ENCODE data around the gene WDR1. TPM values are rescaled to one million over a fixed set of nuclear protein-coding genes. Genes with fewer than 3 reads are reported as not detected.

WDR1 gene
- polyA plus RNA-seq, 3 donors: 199 to 219 (median 202) TPM

- DNase-seq (ENCODE audit: low read depth in 3 of 3, low spot score in 2 of 3): no peak
Measured at GRCh38 chr4:10115271-10115796, 1.3 kb downstream of the WDR1 start.

GRCh38 chr4:10114607-10115006, 2.0 kb downstream of the WDR1 start:
- no peak for DNase-seq (ENCODE audit: low read depth in 3 of 3, low spot score in 2 of 3)

GRCh38 chr4:10114147-10114546, 2.5 kb downstream of the WDR1 start:
- DNase-seq (ENCODE audit: low read depth in 3 of 3, low spot score in 2 of 3): no peak

- no peak for DNase-seq (ENCODE audit: low read depth in 3 of 3, low spot score in 2 of 3)
Measured at GRCh38 chr4:10113362-10114047, 3.1 kb downstream of the WDR1 start.

- DNase-seq (ENCODE audit: low read depth in 3 of 3, low spot score in 2 of 3): no peak
Measured at GRCh38 chr4:10112658-10113284, 3.8 kb downstream of the WDR1 start.

GRCh38 chr4:10111067-10111801, 5.4 kb downstream of the WDR1 start:
- DNase-seq (ENCODE audit: low read depth in 3 of 3, low spot score in 2 of 3): no peak

- no peak for DNase-seq (ENCODE audit: low read depth in 3 of 3, low spot score in 2 of 3)
Measured at GRCh38 chr4:10109995-10110670, 6.5 kb downstream of the WDR1 start.

- no peak for DNase-seq (ENCODE audit: low read depth in 3 of 3, low spot score in 2 of 3)
Measured at GRCh38 chr4:10108818-10109783, 7.5 kb downstream of the WDR1 start.

GRCh38 chr4:10108391-10108790, 8.2 kb downstream of the WDR1 start:
- DNase-seq (ENCODE audit: low read depth in 3 of 3, low spot score in 2 of 3): no peak

GRCh38 chr4:10107111-10108091, 9.2 kb downstream of the WDR1 start:
- DNase-seq (ENCODE audit: low read depth in 3 of 3, low spot score in 2 of 3): no peak

GRCh38 chr4:10106421-10107039, 10.1 kb downstream of the WDR1 start:
- no peak for DNase-seq (ENCODE audit: low read depth in 3 of 3, low spot score in 2 of 3)

GRCh38 chr4:10105920-10106319, 10.7 kb downstream of the WDR1 start:
- DNase-seq (ENCODE audit: low read depth in 3 of 3, low spot score in 2 of 3): no peak

- DNase-seq (ENCODE audit: low read depth in 3 of 3, low spot score in 2 of 3): no peak
Measured at GRCh38 chr4:10105421-10105820, 11.2 kb downstream of the WDR1 start.

- DNase-seq (ENCODE audit: low read depth in 3 of 3, low spot score in 2 of 3): no peak
Measured at GRCh38 chr4:10104991-10105276, 11.7 kb downstream of the WDR1 start.

GRCh38 chr4:10104211-10104990, 12.2 kb downstream of the WDR1 start:
- no peak for DNase-seq (ENCODE audit: low read depth in 3 of 3, low spot score in 2 of 3)

GRCh38 chr4:10102474-10103332, 13.9 kb downstream of the WDR1 start:
- DNase-seq (ENCODE audit: low read depth in 3 of 3, low spot score in 2 of 3): no peak
